Astrocyte (in vitro differentiated cells and primary cell): Measurements from ENCODE around the gene TMEM59. TPM values are rescaled to one million over a fixed set of nuclear protein-coding genes. Genes with fewer than 3 reads are reported as not detected.

Experiments used
- DNase-seq: peaks from one replicate; pipeline ENCODE4 v3.0.0-alpha.2; 2010; ENCODE audit warnings: low read depth
- FAIRE-seq: peaks from 2 replicates; lab custom pipeline; 2011; peaks lifted over from hg19 to GRCh38; lab: Jason Lieb, UNC
- H2AFZ ChIP-seq: 2 replicates; pipeline ENCODE4 v1.6.0; 2012; ENCODE audit warnings: low read depth, low read length, inconsistent platforms
- H3K27ac ChIP-seq: 2 replicates; pipeline ENCODE4 v1.5.1; 2011; ENCODE audit warnings: low read depth, low read length, inconsistent platforms
- H3K27me3 ChIP-seq: 2 replicates; pipeline ENCODE4 v1.6.0; 2011; ENCODE audit warnings: low read length, inconsistent platforms; ENCODE audit not compliant: insufficient read depth
- H3K36me3 ChIP-seq: 2 replicates; pipeline ENCODE4 v1.5.1; 2011; ENCODE audit warnings: low read length, inconsistent platforms; ENCODE audit not compliant: insufficient read depth
- H3K4me1 ChIP-seq: 2 replicates; pipeline ENCODE4 v1.5.1; 2011; ENCODE audit warnings: low read length, inconsistent platforms; ENCODE audit not compliant: insufficient read depth
- H3K4me2 ChIP-seq: 2 replicates; pipeline ENCODE4 v1.6.0; 2012; ENCODE audit warnings: low read length, inconsistent platforms
- H3K4me3 ChIP-seq: 2 replicates; pipeline ENCODE4 v1.5.1; 2011; ENCODE audit warnings: low read depth, mild to moderate bottlenecking, low read length, inconsistent platforms; ENCODE audit not compliant: insufficient read depth
- H3K79me2 ChIP-seq: 2 replicates; pipeline ENCODE4 v1.6.0; 2012; ENCODE audit warnings: mild to moderate bottlenecking, low read length, inconsistent platforms; ENCODE audit not compliant: insufficient read depth
- H3K9ac ChIP-seq: 2 replicates; pipeline ENCODE4 v1.6.0; 2012; ENCODE audit warnings: mild to moderate bottlenecking, low read length, inconsistent platforms
- H3K9me3 ChIP-seq: 2 replicates; pipeline ENCODE4 v1.5.1; 2012; ENCODE audit warnings: low read depth, mild to moderate bottlenecking, low read length, inconsistent platforms; ENCODE audit not compliant: insufficient read depth
- H4K20me1 ChIP-seq: 2 replicates; pipeline ENCODE4 v1.6.0; 2012; ENCODE audit warnings: low read length, inconsistent platforms; ENCODE audit not compliant: insufficient read depth
- H3K27ac Mint-ChIP-seq: one replicate; pipeline ENCODE4 v1.8.0; 2021; ENCODE audit warnings: mild to moderate bottlenecking, mixed read lengths; ENCODE audit not compliant: unreplicated experiment
- H3K27me3 Mint-ChIP-seq: one replicate; pipeline ENCODE4 v1.8.0; 2021; ENCODE audit warnings: low read depth, mixed read lengths; ENCODE audit not compliant: unreplicated experiment
- H3K36me3 Mint-ChIP-seq: one replicate; pipeline ENCODE4 v1.8.0; 2021; ENCODE audit warnings: low read depth, mixed read lengths; ENCODE audit not compliant: unreplicated experiment
- H3K4me1 Mint-ChIP-seq: one replicate; pipeline ENCODE4 v1.8.0; 2021; ENCODE audit warnings: low read depth, mixed read lengths; ENCODE audit not compliant: unreplicated experiment
- H3K4me3 Mint-ChIP-seq: one replicate; pipeline ENCODE4 v1.8.0; 2021; ENCODE audit warnings: mild to moderate bottlenecking, moderate library complexity, mixed read lengths; ENCODE audit not compliant: unreplicated experiment
- H3K9me3 Mint-ChIP-seq: one replicate; pipeline ENCODE4 v1.8.0; 2021; ENCODE audit warnings: mild to moderate bottlenecking, mixed read lengths; ENCODE audit not compliant: unreplicated experiment
- CTCF ChIP-seq: IDR thresholded peaks from 2 replicates; pipeline ENCODE4 v1.5.1; 2011; ENCODE audit warnings: low read depth, mild to moderate bottlenecking, inconsistent platforms, low read length, moderate library complexity; ENCODE audit not compliant: insufficient read depth
- EZH2 ChIP-seq: IDR thresholded peaks from 2 replicates; pipeline ENCODE4 v1.6.1; 2012; ENCODE audit warnings: mild to moderate bottlenecking, low read length, inconsistent platforms; ENCODE audit not compliant: insufficient read depth
- total RNA-seq: library from RNA; stranded (reverse); gene quantifications from 2 replicates; pipeline ENCODE4 v1.2.1, GENCODE V29; 2021

TMEM59 gene
- total RNA-seq, 1 donor from 2014 or later: 315 TPM

GRCh38 chr1:54077359-54077758, 24.4 kb upstream of the TMEM59 start:
- Histone ChIP-seq H3K4me2 (no peak overlapping the region), H2AFZ (no peak overlapping the region), H3K27me3 (no peaks in the 10 kb centered on the region), H3K36me3 (no peaks in the 10 kb centered on the region), H3K27ac (no peak overlapping the region), H3K9ac (no peak overlapping the region), H4K20me1 (no peaks in the 10 kb centered on the region), H3K4me3 (no peak overlapping the region), H3K79me2 (no peaks in the 10 kb centered on the region), H3K4me1 (no peaks in the 10 kb centered on the region), H3K9me3 (no peaks in the 10 kb centered on the region)
- Mint-ChIP-seq H3K4me3 (no peak overlapping the region), H3K27me3 (no peaks in the 10 kb centered on the region), H3K9me3 (no peaks in the 10 kb centered on the region), H3K4me1 (no peaks in the 10 kb centered on the region), H3K36me3 (peaks cover 4% of the 10 kb centered on the region), H3K27ac (no peak overlapping the region)
- FAIRE-seq (no peak), DNase-seq (no peak)
- TF ChIP-seq CTCF (no peak), EZH2 (no peak)

GRCh38 chr1:54070171-54070837, 17.3 kb upstream of the TMEM59 start:
- no peaks in the 10 kb centered on the region for H3K79me2 ChIP-seq
- H4K20me1 ChIP-seq: no peaks in the 10 kb centered on the region
- FAIRE-seq (no peak), DNase-seq (peak; percentile 46)
- H3K36me3 ChIP-seq: no peaks in the 10 kb centered on the region
- Mint-ChIP-seq H3K27me3 (no peaks in the 10 kb centered on the region), H3K27ac (no peak overlapping the region), H3K4me1 (no peaks in the 10 kb centered on the region), H3K36me3 (peaks cover 2% of the 10 kb centered on the region), H3K4me3 (no peak overlapping the region), H3K9me3 (no peaks in the 10 kb centered on the region)
- TF ChIP-seq CTCF (peak; percentile 91), EZH2 (no peak)
- no peaks in the 10 kb centered on the region for H3K4me1 ChIP-seq
- no peaks in the 10 kb centered on the region for H3K9me3 ChIP-seq
- H3K4me2 ChIP-seq: no peak overlapping the region
- no peak overlapping the region for H3K27ac ChIP-seq
- H3K4me3 ChIP-seq: no peak overlapping the region
- H3K9ac ChIP-seq: no peak overlapping the region
- no peaks in the 10 kb centered on the region for H3K27me3 ChIP-seq
- no peak overlapping the region for H2AFZ ChIP-seq

- H2AFZ ChIP-seq: no peak overlapping the region
- Mint-ChIP-seq H3K36me3 (peaks cover 5% of the 10 kb centered on the region), H3K4me3 (no peak overlapping the region), H3K27ac (no peak overlapping the region), H3K9me3 (no peaks in the 10 kb centered on the region), H3K27me3 (no peaks in the 10 kb centered on the region), H3K4me1 (no peaks in the 10 kb centered on the region)
- H3K4me2 ChIP-seq: no peak overlapping the region
- no peaks in the 10 kb centered on the region for H3K27me3 ChIP-seq
- TF ChIP-seq EZH2 (no peak), CTCF (no peak)
- no peak overlapping the region for H3K4me3 ChIP-seq
- no peak overlapping the region for H3K9ac ChIP-seq
- no peaks in the 10 kb centered on the region for H3K4me1 ChIP-seq
- H3K79me2 ChIP-seq: no peaks in the 10 kb centered on the region
- no peak for FAIRE-seq
- DNase-seq: no peak
- H3K27ac ChIP-seq: no peak overlapping the region
- H3K9me3 ChIP-seq: no peaks in the 10 kb centered on the region
- H4K20me1 ChIP-seq: no peaks in the 10 kb centered on the region
- no peaks in the 10 kb centered on the region for H3K36me3 ChIP-seq
Measured at GRCh38 chr1:54069791-54070170, 16.8 kb upstream of the TMEM59 start.
